ENCODE results near the gene SLBP.

SLBP gene

DNA sequence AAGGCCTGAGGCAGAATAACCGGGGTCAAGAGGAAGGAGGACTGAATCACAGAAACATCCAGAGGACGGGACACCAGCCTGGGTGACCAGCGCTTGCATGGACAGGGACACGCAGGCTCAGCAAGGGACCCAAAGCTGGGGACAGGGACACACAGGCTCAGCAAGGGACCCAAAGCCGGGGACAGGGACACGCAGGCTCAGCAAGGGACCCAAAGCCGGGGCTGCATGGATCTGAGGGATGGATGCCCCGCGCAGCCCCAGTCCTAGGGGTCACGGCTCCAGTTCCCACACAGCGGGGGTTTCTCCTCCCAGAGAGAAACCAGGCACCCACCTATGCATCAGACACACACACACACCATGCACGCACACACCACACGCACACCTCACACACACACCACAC lies 60.5 kb downstream of the SLBP start (continued):
- TF ChIP-seq BACH2 (CRISPR knock-in tag; IDR thresholded peaks at IDR 0.05; ENCODE audit: borderline replicate concordance) (no peak), PPARA (CRISPR knock-in tag; IDR thresholded peaks at IDR 0.05; ENCODE audit: borderline replicate concordance) (no peak)
- TF ChIP-seq, protein P1, sequence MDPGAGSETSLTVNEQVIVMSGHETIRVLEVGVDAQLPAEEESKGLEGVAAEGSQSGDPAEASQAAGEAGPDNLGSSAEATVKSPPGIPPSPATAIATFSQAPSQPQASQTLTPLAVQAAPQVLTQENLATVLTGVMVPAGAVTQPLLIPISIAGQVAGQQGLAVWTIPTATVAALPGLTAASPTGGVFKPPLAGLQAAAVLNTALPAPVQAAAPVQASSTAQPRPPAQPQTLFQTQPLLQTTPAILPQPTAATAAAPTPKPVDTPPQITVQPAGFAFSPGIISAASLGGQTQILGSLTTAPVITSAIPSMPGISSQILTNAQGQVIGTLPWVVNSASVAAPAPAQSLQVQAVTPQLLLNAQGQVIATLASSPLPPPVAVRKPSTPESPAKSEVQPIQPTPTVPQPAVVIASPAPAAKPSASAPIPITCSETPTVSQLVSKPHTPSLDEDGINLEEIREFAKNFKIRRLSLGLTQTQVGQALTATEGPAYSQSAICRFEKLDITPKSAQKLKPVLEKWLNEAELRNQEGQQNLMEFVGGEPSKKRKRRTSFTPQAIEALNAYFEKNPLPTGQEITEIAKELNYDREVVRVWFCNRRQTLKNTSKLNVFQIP (CRISPR knock-in tag; IDR thresholded peaks at IDR 0.05; ENCODE audit: borderline replicate concordance, low read depth), result no peak

DNA sequence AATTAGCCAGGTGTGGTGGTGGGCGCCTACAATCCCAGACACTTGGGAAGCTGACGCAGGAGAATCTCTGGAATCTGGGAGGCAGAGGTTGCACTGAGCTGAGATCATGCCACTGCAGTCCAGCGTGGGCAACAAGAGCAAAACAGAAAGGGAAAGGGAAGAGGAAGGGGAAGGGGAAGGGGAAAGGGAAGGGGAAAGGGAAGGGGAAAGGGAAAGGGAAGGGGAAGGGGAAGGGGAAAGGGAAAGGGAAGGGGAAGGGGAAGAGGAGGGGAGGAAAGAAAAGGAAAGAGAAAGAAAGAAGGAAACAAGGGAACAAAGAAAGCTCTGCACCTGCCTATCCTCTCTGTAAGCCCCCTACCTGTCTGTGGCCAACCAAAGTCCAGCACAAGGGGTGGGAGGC lies 63.2 kb downstream of the SLBP start:
- TF ChIP-seq ZFP3 (CRISPR knock-in tag; IDR thresholded peaks at IDR 0.05) (no peak), ZNF70 (CRISPR knock-in tag; IDR thresholded peaks at IDR 0.05) (no peak), PPARA (CRISPR knock-in tag; IDR thresholded peaks at IDR 0.05; ENCODE audit: borderline replicate concordance) (no peak), ZNF565 (CRISPR knock-in tag; conservative IDR thresholded peaks at IDR 0.05; ENCODE audit: low read depth) (no peak), BACH2 (CRISPR knock-in tag; IDR thresholded peaks at IDR 0.05; ENCODE audit: borderline replicate concordance) (no peak), ZNF8 (CRISPR knock-in tag; IDR thresholded peaks at IDR 0.05) (no peak), RARB (CRISPR knock-in tag; IDR thresholded peaks at IDR 0.05) (no peak), ISL1 (CRISPR knock-in tag; IDR thresholded peaks at IDR 0.05) (no peak), CSDC2 (CRISPR knock-in tag; IDR thresholded peaks at IDR 0.05) (no peak), ZFP30 (CRISPR knock-in tag; IDR thresholded peaks at IDR 0.05) (no peak)
- TF ChIP-seq, protein P1 (CRISPR knock-in tag; IDR thresholded peaks at IDR 0.05; ENCODE audit: borderline replicate concordance, low read depth), result no peak
- TF ChIP-seq, protein P2, sequence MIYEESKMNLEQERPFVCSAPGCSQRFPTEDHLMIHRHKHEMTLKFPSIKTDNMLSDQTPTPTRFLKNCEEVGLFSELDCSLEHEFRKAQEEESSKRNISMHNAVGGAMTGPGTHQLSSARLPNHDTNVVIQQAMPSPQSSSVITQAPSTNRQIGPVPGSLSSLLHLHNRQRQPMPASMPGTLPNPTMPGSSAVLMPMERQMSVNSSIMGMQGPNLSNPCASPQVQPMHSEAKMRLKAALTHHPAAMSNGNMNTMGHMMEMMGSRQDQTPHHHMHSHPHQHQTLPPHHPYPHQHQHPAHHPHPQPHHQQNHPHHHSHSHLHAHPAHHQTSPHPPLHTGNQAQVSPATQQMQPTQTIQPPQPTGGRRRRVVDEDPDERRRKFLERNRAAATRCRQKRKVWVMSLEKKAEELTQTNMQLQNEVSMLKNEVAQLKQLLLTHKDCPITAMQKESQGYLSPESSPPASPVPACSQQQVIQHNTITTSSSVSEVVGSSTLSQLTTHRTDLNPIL (CRISPR knock-in tag; IDR thresholded peaks at IDR 0.05; ENCODE audit: low read depth), result no peak
- TF ChIP-seq, protein P3, sequence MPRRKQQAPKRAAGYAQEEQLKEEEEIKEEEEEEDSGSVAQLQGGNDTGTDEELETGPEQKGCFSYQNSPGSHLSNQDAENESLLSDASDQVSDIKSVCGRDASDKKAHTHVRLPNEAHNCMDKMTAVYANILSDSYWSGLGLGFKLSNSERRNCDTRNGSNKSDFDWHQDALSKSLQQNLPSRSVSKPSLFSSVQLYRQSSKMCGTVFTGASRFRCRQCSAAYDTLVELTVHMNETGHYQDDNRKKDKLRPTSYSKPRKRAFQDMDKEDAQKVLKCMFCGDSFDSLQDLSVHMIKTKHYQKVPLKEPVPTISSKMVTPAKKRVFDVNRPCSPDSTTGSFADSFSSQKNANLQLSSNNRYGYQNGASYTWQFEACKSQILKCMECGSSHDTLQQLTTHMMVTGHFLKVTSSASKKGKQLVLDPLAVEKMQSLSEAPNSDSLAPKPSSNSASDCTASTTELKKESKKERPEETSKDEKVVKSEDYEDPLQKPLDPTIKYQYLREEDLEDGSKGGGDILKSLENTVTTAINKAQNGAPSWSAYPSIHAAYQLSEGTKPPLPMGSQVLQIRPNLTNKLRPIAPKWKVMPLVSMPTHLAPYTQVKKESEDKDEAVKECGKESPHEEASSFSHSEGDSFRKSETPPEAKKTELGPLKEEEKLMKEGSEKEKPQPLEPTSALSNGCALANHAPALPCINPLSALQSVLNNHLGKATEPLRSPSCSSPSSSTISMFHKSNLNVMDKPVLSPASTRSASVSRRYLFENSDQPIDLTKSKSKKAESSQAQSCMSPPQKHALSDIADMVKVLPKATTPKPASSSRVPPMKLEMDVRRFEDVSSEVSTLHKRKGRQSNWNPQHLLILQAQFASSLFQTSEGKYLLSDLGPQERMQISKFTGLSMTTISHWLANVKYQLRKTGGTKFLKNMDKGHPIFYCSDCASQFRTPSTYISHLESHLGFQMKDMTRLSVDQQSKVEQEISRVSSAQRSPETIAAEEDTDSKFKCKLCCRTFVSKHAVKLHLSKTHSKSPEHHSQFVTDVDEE (CRISPR knock-in tag; IDR thresholded peaks at IDR 0.05), result no peak
- no peak for ATAC-seq

DNA sequence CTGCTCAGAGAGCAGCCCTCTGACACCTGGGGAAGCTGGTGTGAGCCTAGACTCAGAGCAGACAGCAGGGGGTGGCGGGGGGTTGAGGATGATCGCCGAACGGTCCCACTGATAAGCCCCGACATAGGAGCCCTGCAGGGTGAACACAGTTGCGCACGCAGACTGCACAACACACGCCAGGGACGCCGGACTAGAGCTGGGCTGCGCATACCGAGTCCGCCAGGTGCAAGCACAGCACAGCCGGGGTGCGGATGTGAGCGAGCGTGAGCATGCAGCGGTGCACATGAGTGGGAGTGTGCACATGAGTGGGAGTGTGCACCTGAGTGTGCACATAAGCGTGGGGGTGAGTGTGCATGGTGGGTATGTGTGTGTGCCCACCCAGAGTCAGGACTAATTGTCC lies 64.7 kb downstream of the SLBP start:
- ATAC-seq, result no peak

More for the DNA sequence above, 64.7 kb downstream of the SLBP start:
- TF ChIP-seq SNAI2 (CRISPR knock-in tag; IDR thresholded peaks at IDR 0.05) (no peak), TCF4 (CRISPR knock-in tag; IDR thresholded peaks at IDR 0.05; ENCODE audit: borderline replicate concordance) (no peak), ZNF70 (CRISPR knock-in tag; IDR thresholded peaks at IDR 0.05) (no peak), ZFP3 (CRISPR knock-in tag; IDR thresholded peaks at IDR 0.05) (no peak), TOX (CRISPR knock-in tag; IDR thresholded peaks at IDR 0.05; ENCODE audit: borderline replicate concordance) (no peak)
- TF ChIP-seq, protein P4, sequence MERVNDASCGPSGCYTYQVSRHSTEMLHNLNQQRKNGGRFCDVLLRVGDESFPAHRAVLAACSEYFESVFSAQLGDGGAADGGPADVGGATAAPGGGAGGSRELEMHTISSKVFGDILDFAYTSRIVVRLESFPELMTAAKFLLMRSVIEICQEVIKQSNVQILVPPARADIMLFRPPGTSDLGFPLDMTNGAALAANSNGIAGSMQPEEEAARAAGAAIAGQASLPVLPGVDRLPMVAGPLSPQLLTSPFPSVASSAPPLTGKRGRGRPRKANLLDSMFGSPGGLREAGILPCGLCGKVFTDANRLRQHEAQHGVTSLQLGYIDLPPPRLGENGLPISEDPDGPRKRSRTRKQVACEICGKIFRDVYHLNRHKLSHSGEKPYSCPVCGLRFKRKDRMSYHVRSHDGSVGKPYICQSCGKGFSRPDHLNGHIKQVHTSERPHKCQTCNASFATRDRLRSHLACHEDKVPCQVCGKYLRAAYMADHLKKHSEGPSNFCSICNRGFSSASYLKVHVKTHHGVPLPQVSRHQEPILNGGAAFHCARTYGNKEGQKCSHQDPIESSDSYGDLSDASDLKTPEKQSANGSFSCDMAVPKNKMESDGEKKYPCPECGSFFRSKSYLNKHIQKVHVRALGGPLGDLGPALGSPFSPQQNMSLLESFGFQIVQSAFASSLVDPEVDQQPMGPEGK (CRISPR knock-in tag; IDR thresholded peaks at IDR 0.05; ENCODE audit: borderline replicate concordance), result no peak
- TF ChIP-seq, protein P3 (CRISPR knock-in tag; IDR thresholded peaks at IDR 0.05), result no peak
- TF ChIP-seq, protein P1 (CRISPR knock-in tag; IDR thresholded peaks at IDR 0.05; ENCODE audit: borderline replicate concordance, low read depth), result no peak
